HepG2 (cell line): ENCODE data around the gene LINGO1. TPM values are rescaled to one million over a fixed set of nuclear protein-coding genes. Genes with fewer than 3 reads are reported as not detected.

Experiments
- ATAC-seq: fragments of 200-7000 bp; cut with Tn5 transposase; 3 replicates; pipeline ENCODE4 v1.9.1; 2020; ENCODE audit warnings: mild to moderate bottlenecking, moderate library complexity
- BruUV-seq: library from RNA; stranded (reverse); fragments of 400-500 nt; replicated peaks from 2 replicates; lab custom pipeline; 2021; lab: Mats Ljungman, UMichigan
- CTCF ChIA-PET: fragments of 300-600 bp; formaldehyde crosslinking; extraction: SDS; loops from one replicate; lab custom pipeline; 2021; ENCODE audit warnings: low total read pairs, inconsistent platforms, low intra/inter-chr PET ratio; lab: Yijun Ruan, JAX
- POLR2A ChIA-PET: fragments of 350-600 bp; sonication (Branson Sonifier 250); formaldehyde crosslinking; loops from one replicate; lab custom pipeline; 2020; ENCODE audit warnings: antibody characterized with exemption, inconsistent platforms; lab: Yijun Ruan, JAX
- DNase-seq: peaks from one replicate; pipeline ENCODE4 v3.0.0-alpha.2; 2015; ENCODE audit warnings: low spot score
- FAIRE-seq: peaks from 3 replicates; lab custom pipeline; 2011; peaks lifted over from hg19 to GRCh38; lab: Jason Lieb, UNC
- H2AFZ ChIP-seq: one replicate; pipeline ENCODE4 v1.6.1; 2011; ENCODE audit warnings: low read length, inconsistent platforms
- H3K27ac ChIP-seq: fragments of 300-600 bp; 3 replicates; pipeline ENCODE4 v1.8.0; 2011; ENCODE audit warnings: mixed run types, mild to moderate bottlenecking, mixed read lengths, low read length, inconsistent platforms; ENCODE audit not compliant: insufficient read depth; ENCODE audit errors: extremely low read length
- H3K27me3 ChIP-seq, 2 experiments: fragments of 200-600 bp in 1 of 2; 2 replicates in 1 of 2; 3 replicates in 1 of 2; pipeline versions ENCODE4 v1.6.0 to v1.8.0; 2011; ENCODE audit warnings: low read length in 2 of 2, mild to moderate bottlenecking in 2 of 2, moderate library complexity in 2 of 2, inconsistent platforms in 1 of 2; ENCODE audit not compliant: insufficient read depth in 2 of 2, control insufficient read depth in 1 of 2
- H3K36me3 ChIP-seq, 2 experiments: fragments of 200-600 bp in 1 of 2; replicated peaks in 1 of 2; 2 replicates in 1 of 2; 3 replicates in 1 of 2; pipeline versions ENCODE4 v1.5.1 to v1.8.0; 2011; ENCODE audit warnings: low read length in 2 of 2, inconsistent platforms in 1 of 2; ENCODE audit not compliant: insufficient read depth in 2 of 2, control insufficient read depth in 1 of 2
- H3K4me1 ChIP-seq: 2 replicates; pipeline ENCODE4 v1.5.1; 2012; ENCODE audit warnings: low read length, inconsistent platforms; ENCODE audit not compliant: insufficient read depth
- H3K4me2 ChIP-seq: 2 replicates; pipeline ENCODE4 v1.6.0; 2011; ENCODE audit warnings: low read depth, low read length, inconsistent platforms
- H3K4me3 ChIP-seq, 3 experiments: fragments of 200-600 bp in 1 of 3; sonication (generic), shearing (Covaris generic) in 1 of 3; replicated peaks in 1 of 3; 2 replicates each; pipeline ENCODE4 v1.5.1; 2011 to 2016; ENCODE audit warnings: low read length in 3 of 3, inconsistent platforms in 2 of 3, low read depth in 2 of 3, mild to moderate bottlenecking in 2 of 3, control low read depth in 1 of 3, mixed read lengths in 1 of 3; ENCODE audit not compliant: insufficient read depth in 1 of 3
- H3K79me2 ChIP-seq: one replicate; pipeline ENCODE4 v1.6.1; 2011; ENCODE audit warnings: low read length, inconsistent platforms; ENCODE audit not compliant: insufficient read depth
- H3K9ac ChIP-seq: 2 replicates; pipeline ENCODE4 v1.6.0; 2011; ENCODE audit warnings: mild to moderate bottlenecking, low read depth, low read length, inconsistent platforms; ENCODE audit not compliant: insufficient read depth
- H3K9me3 ChIP-seq: 2 replicates; pipeline ENCODE4 v1.5.1; 2012; ENCODE audit warnings: mild to moderate bottlenecking, low read length
- H4K20me1 ChIP-seq: 2 replicates; pipeline ENCODE4 v1.6.0; 2011; ENCODE audit warnings: inconsistent platforms, mild to moderate bottlenecking, low read length, moderate library complexity; ENCODE audit not compliant: insufficient read depth
- CHD4 ChIP-seq: fragments of 200-600 bp; sonication (generic); IDR thresholded peaks from 2 replicates; pipeline ENCODE4 v1.7.0; 2017; ENCODE audit warnings: mild to moderate bottlenecking, low read length, borderline replicate concordance
- HOXD1 ChIP-seq: sonication (generic); formaldehyde crosslinking; IDR thresholded peaks from 2 replicates; pipeline ENCODE4 v1.5.0; 2020; ENCODE audit warnings: missing genetic modification reagents
- NR2F6 ChIP-seq, 2 experiments: IDR thresholded peaks; 2 replicates each; pipeline ENCODE4 v1.6.1; 2016; ENCODE audit warnings: antibody characterized with exemption in 1 of 2, mild to moderate bottlenecking in 1 of 2
- SIX4 ChIP-seq: sonication (generic); formaldehyde crosslinking; IDR thresholded peaks from 2 replicates; pipeline ENCODE4 v1.4.0; 2020; ENCODE audit warnings: missing genetic modification reagents
- XRCC5 ChIP-seq: fragments of 200-400 bp; formaldehyde crosslinking; optimal IDR thresholded peaks from 2 replicates; pipeline ENCODE3; 2017; ENCODE audit warnings: mild to moderate bottlenecking, low read length
- ZNF160 ChIP-seq: sonication (generic); formaldehyde crosslinking; IDR thresholded peaks from 2 replicates; pipeline ENCODE4 v1.8.0; 2022; ENCODE audit warnings: mild to moderate bottlenecking, inconsistent platforms, missing genetic modification reagents
- ZNF446 ChIP-seq: sonication (generic); formaldehyde crosslinking; IDR thresholded peaks from 2 replicates; pipeline ENCODE4 v1.5.0; 2020; ENCODE audit warnings: mild to moderate bottlenecking, missing genetic modification reagents
- ZNF484 ChIP-seq: sonication (generic); formaldehyde crosslinking; IDR thresholded peaks from 2 replicates; pipeline ENCODE4 v1.5.1; 2020; ENCODE audit warnings: mild to moderate bottlenecking, low read depth, missing genetic modification reagents, borderline replicate concordance
- ZNF615 ChIP-seq: sonication (generic); formaldehyde crosslinking; IDR thresholded peaks from 2 replicates; pipeline ENCODE4 v1.5.0; 2020; ENCODE audit warnings: mild to moderate bottlenecking, missing genetic modification reagents, borderline replicate concordance
- WGBS: methylation state at CpG from one replicate; pipeline ENCODE4 v1.1.6; 2017; ENCODE audit warnings: low lambda C conversion rate; 5-methylcytosine and 5-hydroxymethylcytosine counted together
- in situ Hi-C: cut with HindIII; loops from 2 replicates; pipeline ENCODE4 v1.10.0; 2017; ENCODE audit warnings: low pct_unique_long_range_greater_than_20kb; ENCODE audit not compliant: extremely low pct_ligation_motif_present
- intact Hi-C: fragments of 100-400 bp; cut with micrococcal nuclease; formaldehyde crosslinking; loops from one replicate; pipeline ENCODE4 v1.10.0; 2022; ENCODE audit not compliant: unreplicated experiment
- polyA plus RNA-seq, 8 experiments: library from polyadenylated mRNA; depleted of rRNA in 3 of 8; stranded (reverse) in 7 of 8; unstranded in 1 of 8; fragments of >200 nt; fragmentation: Illumina TruSeq in 4 of 8; extraction: Trizol in 4 of 8; gene quantifications; 2 replicates each; pipeline versions ENCODE4 v1.2.1 to v1.2.3, GENCODE V29; 2011 to 2016; ENCODE audit warnings: low read depth in 4 of 8, missing spikeins in 1 of 8, mixed read lengths in 1 of 8; ENCODE audit not compliant: insufficient read depth in 1 of 8
- total RNA-seq, 5 experiments: library from RNA; depleted of rRNA; stranded (reverse); fragments of >200 nt; fragmentation: Illumina TruSeq; extraction: Trizol; gene quantifications; 2 replicates each; pipeline ENCODE4 v1.2.3, GENCODE V29; 2016; ENCODE audit warnings: low read depth in 1 of 5
- TF ChIP-seq, protein P1 (sequence below), 2 experiments: IDR thresholded peaks; 2 replicates each; pipeline ENCODE4 v1.6.1; 2011 to 2012; ENCODE audit warnings: low read length in 2 of 2, borderline replicate concordance in 1 of 2, low read depth in 1 of 2, mild to moderate bottlenecking in 1 of 2, moderate library complexity in 1 of 2
- TF ChIP-seq, protein P2 (sequence below): sonication (generic); formaldehyde crosslinking; IDR thresholded peaks from 2 replicates; pipeline ENCODE4 v1.5.0; 2020; ENCODE audit warnings: mild to moderate bottlenecking, missing genetic modification reagents
- TF ChIP-seq, protein P3 (sequence below): sonication (generic); formaldehyde crosslinking; IDR thresholded peaks from 2 replicates; pipeline ENCODE4 v1.5.0; 2020; ENCODE audit warnings: missing genetic modification reagents
- TF ChIP-seq, protein P4 (sequence below): sonication (generic); formaldehyde crosslinking; IDR thresholded peaks from 2 replicates; pipeline ENCODE4 v1.5.0; 2020; ENCODE audit warnings: mild to moderate bottlenecking, missing genetic modification reagents

Gene LINGO1
- total and polyA plus RNA-seq, 2 of the 13 experiments (the other 11 are each of a cell fraction or from before 2014, with no cell fraction given), result 0.07 TPM; not detected in 1

DNA sequence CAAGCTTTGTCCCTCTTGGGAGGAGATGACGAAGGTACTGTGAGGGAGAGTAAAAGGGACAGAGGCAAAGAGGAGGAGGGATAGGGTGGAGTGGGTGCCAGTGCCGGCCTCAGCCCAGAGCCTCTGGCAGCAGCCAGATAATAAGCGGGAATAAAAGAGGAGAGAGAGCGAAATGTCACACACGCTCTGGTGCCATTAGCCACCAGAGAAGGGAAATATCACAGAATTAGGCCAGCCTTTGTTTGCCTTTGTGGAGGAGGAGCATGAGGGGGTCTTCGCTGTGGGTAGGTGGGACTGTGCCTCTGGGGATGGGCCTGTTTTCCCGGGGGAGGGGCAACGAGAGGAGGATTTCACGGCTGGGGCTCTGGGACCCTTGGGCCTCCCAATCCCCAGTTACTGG is 67.8 kb downstream of the LINGO1 start (continued):
- TF ChIP-seq, protein P1, sequence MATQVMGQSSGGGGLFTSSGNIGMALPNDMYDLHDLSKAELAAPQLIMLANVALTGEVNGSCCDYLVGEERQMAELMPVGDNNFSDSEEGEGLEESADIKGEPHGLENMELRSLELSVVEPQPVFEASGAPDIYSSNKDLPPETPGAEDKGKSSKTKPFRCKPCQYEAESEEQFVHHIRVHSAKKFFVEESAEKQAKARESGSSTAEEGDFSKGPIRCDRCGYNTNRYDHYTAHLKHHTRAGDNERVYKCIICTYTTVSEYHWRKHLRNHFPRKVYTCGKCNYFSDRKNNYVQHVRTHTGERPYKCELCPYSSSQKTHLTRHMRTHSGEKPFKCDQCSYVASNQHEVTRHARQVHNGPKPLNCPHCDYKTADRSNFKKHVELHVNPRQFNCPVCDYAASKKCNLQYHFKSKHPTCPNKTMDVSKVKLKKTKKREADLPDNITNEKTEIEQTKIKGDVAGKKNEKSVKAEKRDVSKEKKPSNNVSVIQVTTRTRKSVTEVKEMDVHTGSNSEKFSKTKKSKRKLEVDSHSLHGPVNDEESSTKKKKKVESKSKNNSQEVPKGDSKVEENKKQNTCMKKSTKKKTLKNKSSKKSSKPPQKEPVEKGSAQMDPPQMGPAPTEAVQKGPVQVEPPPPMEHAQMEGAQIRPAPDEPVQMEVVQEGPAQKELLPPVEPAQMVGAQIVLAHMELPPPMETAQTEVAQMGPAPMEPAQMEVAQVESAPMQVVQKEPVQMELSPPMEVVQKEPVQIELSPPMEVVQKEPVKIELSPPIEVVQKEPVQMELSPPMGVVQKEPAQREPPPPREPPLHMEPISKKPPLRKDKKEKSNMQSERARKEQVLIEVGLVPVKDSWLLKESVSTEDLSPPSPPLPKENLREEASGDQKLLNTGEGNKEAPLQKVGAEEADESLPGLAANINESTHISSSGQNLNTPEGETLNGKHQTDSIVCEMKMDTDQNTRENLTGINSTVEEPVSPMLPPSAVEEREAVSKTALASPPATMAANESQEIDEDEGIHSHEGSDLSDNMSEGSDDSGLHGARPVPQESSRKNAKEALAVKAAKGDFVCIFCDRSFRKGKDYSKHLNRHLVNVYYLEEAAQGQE (IDR thresholded peaks at IDR 0.05; ENCODE audit: borderline replicate concordance in 1 of 2, low read depth in 1 of 2, low read length in 2 of 2), result no peak
- TF ChIP-seq, protein P2, sequence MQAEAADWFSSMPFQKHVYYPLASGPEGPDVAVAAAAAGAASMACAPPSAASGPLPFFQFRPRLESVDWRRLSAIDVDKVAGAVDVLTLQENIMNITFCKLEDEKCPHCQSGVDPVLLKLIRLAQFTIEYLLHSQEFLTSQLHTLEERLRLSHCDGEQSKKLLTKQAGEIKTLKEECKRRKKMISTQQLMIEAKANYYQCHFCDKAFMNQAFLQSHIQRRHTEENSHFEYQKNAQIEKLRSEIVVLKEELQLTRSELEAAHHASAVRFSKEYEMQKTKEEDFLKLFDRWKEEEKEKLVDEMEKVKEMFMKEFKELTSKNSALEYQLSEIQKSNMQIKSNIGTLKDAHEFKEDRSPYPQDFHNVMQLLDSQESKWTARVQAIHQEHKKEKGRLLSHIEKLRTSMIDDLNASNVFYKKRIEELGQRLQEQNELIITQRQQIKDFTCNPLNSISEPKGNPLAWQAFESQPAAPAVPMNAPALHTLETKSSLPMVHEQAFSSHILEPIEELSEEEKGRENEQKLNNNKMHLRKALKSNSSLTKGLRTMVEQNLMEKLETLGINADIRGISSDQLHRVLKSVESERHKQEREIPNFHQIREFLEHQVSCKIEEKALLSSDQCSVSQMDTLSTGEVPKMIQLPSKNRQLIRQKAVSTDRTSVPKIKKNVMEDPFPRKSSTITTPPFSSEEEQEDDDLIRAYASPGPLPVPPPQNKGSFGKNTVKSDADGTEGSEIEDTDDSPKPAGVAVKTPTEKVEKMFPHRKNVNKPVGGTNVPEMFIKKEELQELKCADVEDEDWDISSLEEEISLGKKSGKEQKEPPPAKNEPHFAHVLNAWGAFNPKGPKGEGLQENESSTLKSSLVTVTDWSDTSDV (CRISPR knock-in tag), result no peak
- TF ChIP-seq ZNF484, result no peak

DNA sequence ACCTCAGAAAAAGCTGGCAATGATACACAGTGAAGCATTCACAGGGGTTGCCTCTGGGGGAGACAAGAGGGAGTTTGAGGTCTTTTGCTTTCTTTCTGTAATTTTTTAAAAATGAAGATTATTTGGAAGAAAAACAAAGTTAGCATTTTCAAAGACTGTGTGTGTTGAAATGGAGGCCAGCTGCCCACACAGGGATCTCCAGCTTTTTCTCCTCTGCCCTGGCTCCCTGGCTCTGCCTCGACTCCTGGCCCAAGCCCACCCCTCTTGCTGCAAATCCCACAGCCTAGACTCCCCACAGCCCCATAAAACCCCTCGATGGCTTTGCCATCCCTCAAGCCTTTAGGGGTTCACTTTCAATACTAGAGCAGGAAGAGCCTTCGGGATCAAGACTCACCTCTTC is 68.4 kb downstream of the LINGO1 start:
- H3K9ac ChIP-seq, result no peak overlapping the region
- no peaks in the 10 kb centered on the region for H3K79me2 ChIP-seq
- ChIA-PET POLR2A (no interaction called here), CTCF (no interaction called here)
- WGBS, result 12% methylated on average over 3 of the region's 3 CpGs
- no peak for DNase-seq
- BruUV-seq, result no TSS peak
- H3K27me3 ChIP-seq, result peaks cover 2 to 28% of the 10 kb centered on the region in 2 experiments; a peak in 4 of 5 replicates
- no peak overlapping the region for H3K27ac ChIP-seq
- FAIRE-seq, result no peak
- no peak for ATAC-seq
- intact Hi-C loops, result no loop called here
- in situ Hi-C loops, result no loop called here
- H3K4me1 ChIP-seq, result peaks cover 15% of the 10 kb centered on the region
- H4K20me1 ChIP-seq, result no peaks in the 10 kb centered on the region
- H2AFZ ChIP-seq, result no peak overlapping the region
- H3K4me3 ChIP-seq, result no peak overlapping the region
- no peaks in the 10 kb centered on the region for H3K9me3 ChIP-seq
- no peaks in the 10 kb centered on the region for H3K36me3 ChIP-seq
- no peak overlapping the region for H3K4me2 ChIP-seq
- no peak for TF ChIP-seq HOXD1 (CRISPR knock-in tag)
- TF ChIP-seq XRCC5, result no peak
- no peak for TF ChIP-seq SIX4 (CRISPR knock-in tag)
- no peak for TF ChIP-seq ZNF160 (CRISPR knock-in tag)
- TF ChIP-seq, protein P3, sequence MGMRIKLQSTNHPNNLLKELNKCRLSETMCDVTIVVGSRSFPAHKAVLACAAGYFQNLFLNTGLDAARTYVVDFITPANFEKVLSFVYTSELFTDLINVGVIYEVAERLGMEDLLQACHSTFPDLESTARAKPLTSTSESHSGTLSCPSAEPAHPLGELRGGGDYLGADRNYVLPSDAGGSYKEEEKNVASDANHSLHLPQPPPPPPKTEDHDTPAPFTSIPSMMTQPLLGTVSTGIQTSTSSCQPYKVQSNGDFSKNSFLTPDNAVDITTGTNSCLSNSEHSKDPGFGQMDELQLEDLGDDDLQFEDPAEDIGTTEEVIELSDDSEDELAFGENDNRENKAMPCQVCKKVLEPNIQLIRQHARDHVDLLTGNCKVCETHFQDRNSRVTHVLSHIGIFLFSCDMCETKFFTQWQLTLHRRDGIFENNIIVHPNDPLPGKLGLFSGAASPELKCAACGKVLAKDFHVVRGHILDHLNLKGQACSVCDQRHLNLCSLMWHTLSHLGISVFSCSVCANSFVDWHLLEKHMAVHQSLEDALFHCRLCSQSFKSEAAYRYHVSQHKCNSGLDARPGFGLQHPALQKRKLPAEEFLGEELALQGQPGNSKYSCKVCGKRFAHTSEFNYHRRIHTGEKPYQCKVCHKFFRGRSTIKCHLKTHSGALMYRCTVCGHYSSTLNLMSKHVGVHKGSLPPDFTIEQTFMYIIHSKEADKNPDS (CRISPR knock-in tag), result no peak
- TF ChIP-seq ZNF615 (CRISPR knock-in tag), result no peak
- TF ChIP-seq CHD4, result no peak
- TF ChIP-seq NR2F6 (IDR thresholded peaks at IDR 0.05), result no peak
- TF ChIP-seq NR2F6 (CRISPR knock-in tag; IDR thresholded peaks at IDR 0.05), result no peak
- no peak for TF ChIP-seq ZNF446 (CRISPR knock-in tag)
- TF ChIP-seq, protein P4, sequence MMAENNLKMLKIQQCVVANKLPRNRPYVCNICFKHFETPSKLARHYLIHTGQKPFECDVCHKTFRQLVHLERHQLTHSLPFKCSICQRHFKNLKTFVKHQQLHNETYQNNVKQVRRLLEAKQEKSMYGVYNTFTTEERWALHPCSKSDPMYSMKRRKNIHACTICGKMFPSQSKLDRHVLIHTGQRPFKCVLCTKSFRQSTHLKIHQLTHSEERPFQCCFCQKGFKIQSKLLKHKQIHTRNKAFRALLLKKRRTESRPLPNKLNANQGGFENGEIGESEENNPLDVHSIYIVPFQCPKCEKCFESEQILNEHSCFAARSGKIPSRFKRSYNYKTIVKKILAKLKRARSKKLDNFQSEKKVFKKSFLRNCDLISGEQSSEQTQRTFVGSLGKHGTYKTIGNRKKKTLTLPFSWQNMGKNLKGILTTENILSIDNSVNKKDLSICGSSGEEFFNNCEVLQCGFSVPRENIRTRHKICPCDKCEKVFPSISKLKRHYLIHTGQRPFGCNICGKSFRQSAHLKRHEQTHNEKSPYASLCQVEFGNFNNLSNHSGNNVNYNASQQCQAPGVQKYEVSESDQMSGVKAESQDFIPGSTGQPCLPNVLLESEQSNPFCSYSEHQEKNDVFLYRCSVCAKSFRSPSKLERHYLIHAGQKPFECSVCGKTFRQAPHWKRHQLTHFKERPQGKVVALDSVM (CRISPR knock-in tag), result no peak
